ENCODE data around the gene ITGB2.

GRCh38 chr21:44955798-44956175, 35.1 kb upstream of the ITGB2 start:
- TF ChIP-seq, protein P1, sequence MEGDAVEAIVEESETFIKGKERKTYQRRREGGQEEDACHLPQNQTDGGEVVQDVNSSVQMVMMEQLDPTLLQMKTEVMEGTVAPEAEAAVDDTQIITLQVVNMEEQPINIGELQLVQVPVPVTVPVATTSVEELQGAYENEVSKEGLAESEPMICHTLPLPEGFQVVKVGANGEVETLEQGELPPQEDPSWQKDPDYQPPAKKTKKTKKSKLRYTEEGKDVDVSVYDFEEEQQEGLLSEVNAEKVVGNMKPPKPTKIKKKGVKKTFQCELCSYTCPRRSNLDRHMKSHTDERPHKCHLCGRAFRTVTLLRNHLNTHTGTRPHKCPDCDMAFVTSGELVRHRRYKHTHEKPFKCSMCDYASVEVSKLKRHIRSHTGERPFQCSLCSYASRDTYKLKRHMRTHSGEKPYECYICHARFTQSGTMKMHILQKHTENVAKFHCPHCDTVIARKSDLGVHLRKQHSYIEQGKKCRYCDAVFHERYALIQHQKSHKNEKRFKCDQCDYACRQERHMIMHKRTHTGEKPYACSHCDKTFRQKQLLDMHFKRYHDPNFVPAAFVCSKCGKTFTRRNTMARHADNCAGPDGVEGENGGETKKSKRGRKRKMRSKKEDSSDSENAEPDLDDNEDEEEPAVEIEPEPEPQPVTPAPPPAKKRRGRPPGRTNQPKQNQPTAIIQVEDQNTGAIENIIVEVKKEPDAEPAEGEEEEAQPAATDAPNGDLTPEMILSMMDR (IDR thresholded peaks at IDR 0.05; ENCODE audit: low read length), result no peak
- no peak for TF ChIP-seq EZH2 (IDR thresholded peaks at IDR 0.05; ENCODE audit: borderline replicate concordance, low read length)

All from OCI-LY1 (cell line).